A673 (cell line): ENCODE measurements around the gene SHLD1.

Experiments used
- CTCF ChIP-seq: fragments of 300-800, 200-600 bp; sonication (generic); conservative IDR thresholded peaks from 2 replicates; pipeline ENCODE4 v1.5.1; 2017; ENCODE audit warnings: low read depth, mild to moderate bottlenecking, antibody characterized with exemption, low read length, moderate library complexity, mixed read lengths
- EZH2 ChIP-seq: fragments of 200-600 bp; sonication (generic); IDR thresholded peaks from 2 replicates; pipeline ENCODE4 v1.6.1; 2017; ENCODE audit warnings: borderline replicate concordance, low read depth, mild to moderate bottlenecking, mixed read lengths, antibody characterized with exemption, low read length; ENCODE audit not compliant: poor library complexity, severe bottlenecking

DNA sequence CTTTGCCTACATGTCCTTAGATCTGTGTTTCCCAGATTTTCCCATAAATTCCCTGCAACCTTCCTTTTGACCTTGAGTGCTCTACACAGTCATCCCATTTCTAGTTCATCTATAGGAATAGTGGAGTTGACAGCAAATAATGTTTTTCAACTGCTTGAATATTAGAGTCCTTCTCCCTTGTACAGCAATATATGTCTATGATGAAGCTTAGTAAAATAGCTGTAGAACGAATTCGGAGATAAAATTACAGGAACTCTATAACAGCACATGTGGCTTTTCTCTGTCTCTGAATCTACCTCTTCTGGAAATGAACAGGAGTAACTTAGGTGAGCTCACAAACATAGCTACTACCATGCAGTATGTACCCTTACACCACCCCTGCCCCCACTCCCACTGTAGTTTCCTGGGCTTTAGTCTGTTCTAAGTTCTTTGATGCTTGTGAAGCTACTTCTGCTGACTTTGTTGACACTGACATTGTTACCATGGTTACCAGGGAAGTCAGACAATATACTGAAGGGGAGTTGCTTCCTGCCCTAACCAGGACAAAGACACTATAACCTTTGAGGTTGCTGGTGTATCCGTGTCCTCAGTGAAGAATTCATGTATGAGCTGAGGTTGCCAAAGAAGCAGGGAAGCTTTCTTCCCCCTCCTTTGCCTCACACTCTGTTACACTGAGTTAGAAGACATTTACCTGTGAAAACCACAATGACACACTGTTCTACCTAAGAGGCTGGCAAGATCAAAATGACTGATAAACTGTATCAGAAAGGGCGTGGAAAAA is 35.8 kb upstream of the SHLD1 start:
- TF ChIP-seq CTCF (no peak), EZH2 (no peak)
